Neural progenitor cell (in vitro differentiated cells): ENCODE results near the gene SCAMP1. TPM values are rescaled to one million over a fixed set of nuclear protein-coding genes. Genes with fewer than 3 reads are reported as not detected.

Experiments
- DNase-seq: peaks from one replicate; pipeline ENCODE4 v3.0.0-alpha.2; 2016; ENCODE audit warnings: low spot score
- H2AFZ ChIP-seq: fragments of 200-600 bp; sonication (generic); replicated peaks from 2 replicates; pipeline ENCODE4 v1.6.1; 2016; ENCODE audit warnings: antibody characterized with exemption
- H3F3A ChIP-seq: fragments of 200-600 bp; sonication (generic); 2 replicates; pipeline ENCODE4 v1.6.1; 2016; ENCODE audit warnings: antibody characterized with exemption, low read depth
- H3K27ac ChIP-seq: fragments of 200-600 bp; sonication (generic); 2 replicates; pipeline ENCODE4 v1.5.1; 2016; ENCODE audit warnings: mild to moderate bottlenecking
- H3K27me3 ChIP-seq: fragments of 200-600 bp; sonication (generic); 2 replicates; pipeline ENCODE4 v1.6.1; 2016; ENCODE audit warnings: mild to moderate bottlenecking, moderate library complexity
- H3K36me3 ChIP-seq: fragments of 200-600 bp; sonication (generic); 2 replicates; pipeline ENCODE4 v1.5.1; 2016
- H3K4me1 ChIP-seq: fragments of 200-600 bp; sonication (generic); 2 replicates; pipeline ENCODE4 v1.6.1; 2016; ENCODE audit warnings: mixed run types
- H3K4me2 ChIP-seq: fragments of 200-600 bp; sonication (generic); 2 replicates; pipeline ENCODE4 v1.6.1; 2016
- H3K4me3 ChIP-seq: fragments of 200-600 bp; sonication (generic); 2 replicates; pipeline ENCODE4 v1.5.1; 2016
- H3K79me2 ChIP-seq: fragments of 200-600 bp; sonication (generic); 2 replicates; pipeline ENCODE4 v1.6.1; 2016; ENCODE audit warnings: low read depth
- H3K9ac ChIP-seq: fragments of 200-600 bp; sonication (generic); 2 replicates; pipeline ENCODE4 v1.6.1; 2016
- H3K9me3 ChIP-seq: fragments of 200-600 bp; sonication (generic); 2 replicates; pipeline ENCODE4 v1.5.1; 2016; ENCODE audit warnings: low read depth
- H4K20me1 ChIP-seq: fragments of 200-600 bp; sonication (generic); 2 replicates; pipeline ENCODE4 v1.6.1; 2016; ENCODE audit warnings: low read depth
- H3K27ac Mint-ChIP-seq: 3 replicates; pipeline ENCODE4 v1.8.0; 2021; ENCODE audit warnings: mixed read lengths
- H3K27me3 Mint-ChIP-seq: 2 replicates; pipeline ENCODE4 v1.8.0; 2022; ENCODE audit warnings: low read depth, mild to moderate bottlenecking, inconsistent platforms, moderate library complexity, mixed read lengths; ENCODE audit not compliant: insufficient read depth
- H3K36me3 Mint-ChIP-seq: 3 replicates; pipeline ENCODE4 v1.8.0; 2021; ENCODE audit warnings: mixed read lengths
- H3K4me1 Mint-ChIP-seq: 3 replicates; pipeline ENCODE4 v1.8.0; 2021; ENCODE audit warnings: mixed read lengths
- H3K4me3 Mint-ChIP-seq: 3 replicates; pipeline ENCODE4 v1.8.0; 2021; ENCODE audit warnings: mild to moderate bottlenecking, moderate library complexity, mixed read lengths
- H3K9me3 Mint-ChIP-seq: 3 replicates; pipeline ENCODE4 v1.8.0; 2020; ENCODE audit warnings: mixed read lengths
- EZH2 ChIP-seq: fragments of 200-600 bp; sonication (generic); IDR thresholded peaks from 2 replicates; pipeline ENCODE4 v1.6.1; 2017; ENCODE audit warnings: antibody characterized with exemption, mild to moderate bottlenecking, moderate library complexity
- EZH2phosphoT487 ChIP-seq: fragments of 200-600 bp; sonication (generic); IDR thresholded peaks from 2 replicates; pipeline ENCODE4 v1.6.1; 2017; ENCODE audit warnings: antibody characterized with exemption
- total RNA-seq: library from RNA; depleted of rRNA; stranded (reverse); fragments of >200 nt; gene quantifications from 2 replicates; pipeline ENCODE4 v1.2.3, GENCODE V29; 2015; ENCODE audit warnings: low replicate concordance
- TF ChIP-seq, protein P1 (sequence below): fragments of 200-600 bp; sonication (generic); IDR thresholded peaks from 2 replicates; pipeline ENCODE4 v1.5.1; 2017; ENCODE audit warnings: antibody characterized with exemption, mild to moderate bottlenecking

The SCAMP1 gene
- total RNA-seq, 1 donor from 2014 or later, result 110 TPM

DNA sequence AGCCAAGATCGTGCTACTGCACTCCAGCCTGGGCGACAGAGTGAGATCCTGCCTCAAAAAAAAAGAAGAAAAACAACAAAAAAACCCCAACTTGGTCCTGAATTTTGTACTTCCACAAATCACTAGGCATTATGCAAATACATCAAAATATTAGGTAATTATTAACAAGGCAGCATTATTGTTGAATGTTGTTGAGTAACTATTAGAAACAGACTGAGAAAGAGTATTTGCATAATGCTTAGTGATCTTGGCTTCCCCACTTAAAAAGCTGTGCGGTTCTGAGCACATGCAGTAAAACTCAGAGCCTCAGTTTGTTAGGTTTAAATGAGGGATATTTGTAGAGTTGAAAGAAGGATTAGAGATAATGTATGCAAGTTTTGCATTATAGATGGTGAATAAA lies 64.2 kb downstream of the SCAMP1 start:
- H3K4me2 ChIP-seq, result no peak overlapping the region

DNA sequence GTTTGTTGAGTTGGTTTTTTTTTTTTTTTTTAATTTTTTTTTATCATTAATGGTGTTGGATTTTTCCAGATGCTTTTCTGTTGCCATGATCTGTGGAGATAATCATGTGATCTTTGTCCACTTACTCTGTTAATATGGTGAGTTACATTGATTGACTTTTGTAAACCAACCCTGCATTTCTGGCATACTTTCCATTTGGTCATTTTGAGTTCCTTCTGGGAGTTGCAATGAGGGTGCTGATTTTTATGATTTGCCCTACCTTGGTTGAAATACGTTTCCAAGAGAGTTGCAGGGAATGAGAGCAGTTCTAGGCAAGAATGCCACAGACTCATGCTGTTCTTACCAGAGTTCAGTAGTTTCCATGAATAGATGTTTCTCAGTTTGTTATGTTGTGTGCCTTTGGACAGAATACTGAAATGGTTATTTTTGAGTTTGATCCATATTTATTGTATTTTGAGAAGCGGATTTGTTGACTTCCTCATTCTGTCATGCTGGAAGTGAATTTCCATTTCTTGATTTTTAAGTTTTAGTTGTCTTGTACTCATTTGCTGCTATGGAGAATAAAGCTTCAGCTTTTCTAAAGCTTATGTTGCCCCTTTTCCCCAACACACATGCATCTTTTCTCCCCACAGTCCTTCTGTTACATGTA lies 69.0 kb downstream of the SCAMP1 start:
- no peak overlapping the region for H3K4me3 ChIP-seq
- Mint-ChIP-seq H3K4me3 (no peak overlapping the region), H3K9me3 (peaks cover 6% of the 10 kb centered on the region), H3K36me3 (peaks cover 26% of the 10 kb centered on the region), H3K27ac (no peak overlapping the region), H3K27me3 (peaks cover 2% of the 10 kb centered on the region), H3K4me1 (no peaks in the 10 kb centered on the region)
- H3K79me2 ChIP-seq, result no peaks in the 10 kb centered on the region
- no peak for TF ChIP-seq EZH2phosphoT487
- TF ChIP-seq, protein P1, sequence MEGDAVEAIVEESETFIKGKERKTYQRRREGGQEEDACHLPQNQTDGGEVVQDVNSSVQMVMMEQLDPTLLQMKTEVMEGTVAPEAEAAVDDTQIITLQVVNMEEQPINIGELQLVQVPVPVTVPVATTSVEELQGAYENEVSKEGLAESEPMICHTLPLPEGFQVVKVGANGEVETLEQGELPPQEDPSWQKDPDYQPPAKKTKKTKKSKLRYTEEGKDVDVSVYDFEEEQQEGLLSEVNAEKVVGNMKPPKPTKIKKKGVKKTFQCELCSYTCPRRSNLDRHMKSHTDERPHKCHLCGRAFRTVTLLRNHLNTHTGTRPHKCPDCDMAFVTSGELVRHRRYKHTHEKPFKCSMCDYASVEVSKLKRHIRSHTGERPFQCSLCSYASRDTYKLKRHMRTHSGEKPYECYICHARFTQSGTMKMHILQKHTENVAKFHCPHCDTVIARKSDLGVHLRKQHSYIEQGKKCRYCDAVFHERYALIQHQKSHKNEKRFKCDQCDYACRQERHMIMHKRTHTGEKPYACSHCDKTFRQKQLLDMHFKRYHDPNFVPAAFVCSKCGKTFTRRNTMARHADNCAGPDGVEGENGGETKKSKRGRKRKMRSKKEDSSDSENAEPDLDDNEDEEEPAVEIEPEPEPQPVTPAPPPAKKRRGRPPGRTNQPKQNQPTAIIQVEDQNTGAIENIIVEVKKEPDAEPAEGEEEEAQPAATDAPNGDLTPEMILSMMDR, result no peak
- no peak for TF ChIP-seq EZH2
- H3F3A ChIP-seq, result peaks cover 5% of the 10 kb centered on the region
- no peaks in the 10 kb centered on the region for H3K27me3 ChIP-seq
- H3K27ac ChIP-seq, result no peak overlapping the region
- DNase-seq, result no peak
- no peak overlapping the region for H2AFZ ChIP-seq
- no peaks in the 10 kb centered on the region for H3K9me3 ChIP-seq
- H3K36me3 ChIP-seq, result no peaks in the 10 kb centered on the region
- H3K4me2 ChIP-seq, result no peak overlapping the region
- H3K4me1 ChIP-seq, result no peaks in the 10 kb centered on the region
- no peaks in the 10 kb centered on the region for H4K20me1 ChIP-seq
- H3K9ac ChIP-seq, result no peak overlapping the region

More for the DNA sequence above, 64.2 kb downstream of the SCAMP1 start:
- Histone ChIP-seq H3K9ac (no peak overlapping the region), H2AFZ (no peak overlapping the region), H3K79me2 (no peaks in the 10 kb centered on the region), H3K27ac (no peak overlapping the region), H3F3A (peaks cover 4% of the 10 kb centered on the region), H3K27me3 (no peaks in the 10 kb centered on the region), H4K20me1 (no peaks in the 10 kb centered on the region), H3K4me1 (no peaks in the 10 kb centered on the region), H3K9me3 (no peaks in the 10 kb centered on the region), H3K4me3 (no peak overlapping the region), H3K36me3 (no peaks in the 10 kb centered on the region)
- H3K27me3 Mint-ChIP-seq, result no peaks in the 10 kb centered on the region
- no peak for DNase-seq
- peaks cover 2% of the 10 kb centered on the region for H3K9me3 Mint-ChIP-seq
- H3K27ac Mint-ChIP-seq, result no peak overlapping the region
- no peak overlapping the region for H3K4me3 Mint-ChIP-seq
- peaks cover 31% of the 10 kb centered on the region for H3K36me3 Mint-ChIP-seq
- H3K4me1 Mint-ChIP-seq, result no peaks in the 10 kb centered on the region
- no peak for TF ChIP-seq EZH2
- no peak for TF ChIP-seq EZH2phosphoT487
- TF ChIP-seq, protein P1, result no peak

DNA sequence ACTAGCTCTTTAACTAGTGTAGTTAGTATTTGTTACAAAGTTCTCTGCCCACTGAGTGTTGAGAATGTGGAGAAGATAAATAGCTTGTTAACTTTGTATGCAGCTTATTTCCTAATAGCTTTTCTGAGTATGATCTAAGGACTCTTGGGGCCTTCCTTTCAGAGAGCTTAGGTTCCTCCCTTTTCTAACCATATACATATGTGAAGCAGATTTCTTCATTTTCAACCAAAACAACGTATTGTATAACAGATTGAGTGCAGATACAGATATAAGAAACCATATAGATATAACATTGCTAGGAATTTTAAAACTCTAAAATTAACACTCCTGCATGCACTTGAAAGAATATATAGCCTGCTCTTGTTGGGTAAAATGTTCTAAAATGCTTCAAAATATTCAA lies 70.4 kb downstream of the SCAMP1 start:
- H3K27ac ChIP-seq, result no peak overlapping the region
- peaks cover 5% of the 10 kb centered on the region for H3F3A ChIP-seq
- no peaks in the 10 kb centered on the region for H3K9me3 ChIP-seq
- Mint-ChIP-seq H3K27ac (no peak overlapping the region), H3K36me3 (peaks cover 30% of the 10 kb centered on the region), H3K27me3 (peaks cover 2% of the 10 kb centered on the region), H3K4me3 (no peak overlapping the region), H3K4me1 (no peaks in the 10 kb centered on the region), H3K9me3 (peaks cover 8% of the 10 kb centered on the region)
- H3K9ac ChIP-seq, result no peak overlapping the region
- no peaks in the 10 kb centered on the region for H3K4me1 ChIP-seq
- H4K20me1 ChIP-seq, result no peaks in the 10 kb centered on the region
- no peak overlapping the region for H2AFZ ChIP-seq
- no peak overlapping the region for H3K4me2 ChIP-seq
- peaks cover 8% of the 10 kb centered on the region for H3K36me3 ChIP-seq
- no peaks in the 10 kb centered on the region for H3K79me2 ChIP-seq
- DNase-seq, result no peak
- H3K4me3 ChIP-seq, result no peak overlapping the region
- TF ChIP-seq, protein P1, result no peak
- TF ChIP-seq EZH2phosphoT487 (no peak), EZH2 (no peak)
- H3K27me3 ChIP-seq, result no peaks in the 10 kb centered on the region
